K562 (cell line): ENCODE data around the gene LTK. TPM values are rescaled to one million over a fixed set of nuclear protein-coding genes. Genes with fewer than 3 reads are reported as not detected.
"Not testable (repeated sequence)": the region's sequence is repeated elsewhere in the genome, so short reads cannot be mapped to it uniquely, and the experiment has no call there.

ENCODE experiments used
- ATAC-seq: fragments of 200-7000 bp; cut with Tn5 transposase; 3 replicates; pipeline ENCODE4 v1.9.1; 2020; ENCODE audit warnings: moderate library complexity
- BruUV-seq: library from RNA; stranded (reverse); fragments of 400-500 nt; replicated peaks from 2 replicates; lab custom pipeline; 2021; lab: Mats Ljungman, UMichigan
- CTCF ChIA-PET: fragments of 300-600 bp; formaldehyde crosslinking; extraction: SDS; loops from one replicate; lab custom pipeline; 2021; ENCODE audit warnings: low intra/inter-chr PET ratio; lab: Yijun Ruan, JAX
- POLR2A ChIA-PET: fragments of 300-600, 350-650 bp; sonication (Branson Sonifier 250); formaldehyde crosslinking; extraction: SDS; loops from one replicate; lab custom pipeline; 2021; ENCODE audit warnings: antibody characterized with exemption, inconsistent platforms; lab: Yijun Ruan, JAX
- DNase-seq, 4 experiments: peaks; one replicate each; pipeline versions ENCODE4 v3.0.0 to v3.0.0-alpha.2; 2011 to 2018; ENCODE audit warnings: low spot score in 3 of 4, mixed read lengths in 3 of 4; ENCODE audit errors: extremely low read depth in 1 of 4
- FAIRE-seq: peaks from 2 replicates; lab custom pipeline; 2011; peaks lifted over from hg19 to GRCh38; lab: Jason Lieb, UNC
- H2AFZ ChIP-seq: 2 replicates; pipeline ENCODE4 v1.6.0; 2011; ENCODE audit warnings: low read depth, low read length, control low read depth, inconsistent platforms
- H3K27ac ChIP-seq: fragments of 200-600 bp; 3 replicates; pipeline ENCODE4 v1.8.0; 2011; ENCODE audit warnings: low read depth, mild to moderate bottlenecking, control low read depth, inconsistent platforms, low read length, moderate library complexity, mixed read lengths; ENCODE audit errors: extremely low read depth
- H3K27me3 ChIP-seq, 2 experiments: fragments of 300-600 bp in 1 of 2; 2 replicates in 1 of 2; 3 replicates in 1 of 2; pipeline versions ENCODE4 v1.6.0 to v1.8.0; 2011; ENCODE audit warnings: inconsistent platforms in 2 of 2, low read length in 2 of 2, mild to moderate bottlenecking in 1 of 2, mixed read lengths in 1 of 2, moderate library complexity in 1 of 2; ENCODE audit not compliant: control insufficient read depth in 2 of 2, insufficient read depth in 2 of 2
- H3K36me3 ChIP-seq: fragments of 300-600 bp; 3 replicates; pipeline ENCODE4 v1.8.0; 2011; ENCODE audit warnings: mild to moderate bottlenecking, low read length, inconsistent platforms; ENCODE audit not compliant: control insufficient read depth, insufficient read depth
- H3K4me1 ChIP-seq, 2 experiments: fragments of 200-600 bp in 1 of 2; replicated peaks in 1 of 2; 2 replicates in 1 of 2; 3 replicates in 1 of 2; pipeline versions ENCODE4 v1.5.1 to v1.8.0; 2011; ENCODE audit warnings: inconsistent platforms in 2 of 2, low read length in 2 of 2, mild to moderate bottlenecking in 1 of 2, mixed read lengths in 1 of 2, moderate library complexity in 1 of 2; ENCODE audit not compliant: control insufficient read depth in 2 of 2, insufficient read depth in 2 of 2
- H3K4me2 ChIP-seq: 2 replicates; pipeline ENCODE4 v1.6.1; 2011; ENCODE audit warnings: low read length, control low read depth, inconsistent platforms, mixed read lengths; ENCODE audit not compliant: insufficient read depth
- H3K4me3 ChIP-seq: fragments of 200-600 bp; sonication (generic), shearing (Covaris generic); 2 replicates; pipeline ENCODE4 v1.5.1; 2016; ENCODE audit warnings: control low read depth, inconsistent platforms
- H3K79me2 ChIP-seq: fragments of 200-600 bp; 3 replicates; pipeline ENCODE4 v1.8.0; 2011; ENCODE audit warnings: low read length, inconsistent platforms; ENCODE audit not compliant: control insufficient read depth, insufficient read depth
- H3K9ac ChIP-seq, 2 experiments: 2 replicates each; pipeline versions ENCODE4 v1.6.0 to v1.6.1; 2011; ENCODE audit warnings: low read depth in 2 of 2, low read length in 2 of 2, control low read depth in 1 of 2, inconsistent platforms in 1 of 2, mild to moderate bottlenecking in 1 of 2, mixed read lengths in 1 of 2; ENCODE audit not compliant: insufficient read depth in 1 of 2
- H3K9me1 ChIP-seq: one replicate; pipeline ENCODE4 v1.6.0; 2011; ENCODE audit warnings: inconsistent platforms, mild to moderate bottlenecking, low read length, moderate library complexity; ENCODE audit not compliant: control insufficient read depth, insufficient read depth
- H3K9me3 ChIP-seq: replicated peaks from 2 replicates; pipeline ENCODE4 v1.5.1; 2011; ENCODE audit warnings: low read depth, low read length, inconsistent platforms; ENCODE audit not compliant: control insufficient read depth, insufficient read depth
- H4K20me1 ChIP-seq: replicated peaks from 2 replicates; pipeline ENCODE4 v1.6.1; 2011; ENCODE audit warnings: low read length, inconsistent platforms, mixed read lengths; ENCODE audit not compliant: control insufficient read depth, insufficient read depth
- DMBX1 ChIP-seq: fragments of 250-450 bp; sonication (Bioruptor Pico); IDR thresholded peaks from 2 replicates; pipeline ENCODE4 v1.8.0; 2022; ENCODE audit warnings: inconsistent platforms, mild to moderate bottlenecking, moderate library complexity, borderline replicate concordance
- GMEB1 ChIP-seq: fragments of 250-450 bp; sonication (Bioruptor Pico); IDR thresholded peaks from 2 replicates; pipeline ENCODE4 v1.4.0; 2020; ENCODE audit warnings: mild to moderate bottlenecking
- MCM3 ChIP-seq: fragments of 450-650 bp; IDR thresholded peaks from 2 replicates; pipeline ENCODE4 v1.6.1; 2016
- NFE2 ChIP-seq: IDR thresholded peaks from 2 replicates; pipeline ENCODE4 v1.6.1; 2014; ENCODE audit warnings: antibody characterized with exemption, low read depth
- POLR2A ChIP-seq: fragments of 450-650 bp; conservative IDR thresholded peaks from 2 replicates; pipeline ENCODE4 v1.6.1; 2016
- ZBTB17 ChIP-seq: fragments of 450-650 bp; formaldehyde crosslinking; IDR thresholded peaks from 2 replicates; pipeline ENCODE4 v1.4.0; 2020; ENCODE audit warnings: mild to moderate bottlenecking
- ZFP91 ChIP-seq: sonication (generic); formaldehyde crosslinking; IDR thresholded peaks from 2 replicates; pipeline ENCODE4 v1.8.0; 2022; ENCODE audit warnings: mild to moderate bottlenecking, missing genetic modification reagents
- ZNF717 ChIP-seq: fragments of 250-450 bp; sonication (Bioruptor Pico); IDR thresholded peaks from 2 replicates; pipeline ENCODE4 v1.5.0; 2021
- ZNF79 ChIP-seq: fragments of 250-450 bp; sonication (Bioruptor Pico); IDR thresholded peaks from 2 replicates; pipeline ENCODE4 v1.4.0; 2020; ENCODE audit warnings: low read depth, mild to moderate bottlenecking, moderate library complexity
- WGBS: fragments of 100-300 bp; shearing (Covaris generic); methylation state at CpG from one replicate; pipeline ENCODE4 v1.1.6; 2016; ENCODE audit warnings: low coverage, mixed read lengths; ENCODE audit not compliant: insufficient coverage; ENCODE audit errors: missing lambda C conversion rate; 5-methylcytosine and 5-hydroxymethylcytosine counted together
- in situ Hi-C: fragments of 300-500 bp; cut with MboI; formaldehyde crosslinking; loops from 4 replicates; pipeline ENCODE4 v1.15.0; 2018; ENCODE audit warnings: inconsistent platforms, mixed read lengths
- intact Hi-C: fragments of 100-400 bp; cut with micrococcal nuclease; formaldehyde crosslinking; loops from 2 replicates; pipeline ENCODE4 v1.14.2; 2022
- polyA plus RNA-seq, 8 experiments: library from polyadenylated mRNA; depleted of rRNA in 4 of 8; stranded (reverse) in 5 of 8; unstranded in 3 of 8; fragments of >200 nt; fragmentation: Nextera tagmentation in 2 of 8; fragmentation: Illumina TruSeq in 1 of 8; extraction: Ambion mirVana in 2 of 8; extraction: Trizol in 1 of 8; gene quantifications; 2 replicates each; pipeline versions ENCODE4 v1.2.1 to v1.2.3, GENCODE V29; 2011 to 2014; ENCODE audit warnings: inconsistent platforms in 1 of 8, missing spikeins in 1 of 8
- total RNA-seq, 7 experiments: library from RNA; depleted of rRNA in 6 of 7; stranded (reverse); fragments of >200 nt in 6 of 7; fragmentation: Illumina TruSeq in 2 of 7; extraction: Trizol in 2 of 7; gene quantifications; 2 replicates each; pipeline versions ENCODE4 v1.2.1 to v1.2.3, GENCODE V29; 2011 to 2021; ENCODE audit warnings: low replicate concordance in 1 of 7
- TF ChIP-seq, protein P1 (sequence below), 3 experiments: fragments of 200-800 bp in 1 of 3; fragments of 250-450 bp in 1 of 3; fragments of 450-650 bp in 1 of 3; sonication (Bioruptor Pico) in 1 of 3; sonication (Bioruptor generic) in 1 of 3; formaldehyde crosslinking in 1 of 3; IDR thresholded peaks; 2 replicates each; pipeline versions ENCODE4 v1.6.1 to v1.8.0; 2016 to 2022; ENCODE audit warnings: mild to moderate bottlenecking in 2 of 3, missing genetic modification characterization in 2 of 3, missing compliant biosample characterization in 1 of 3, moderate library complexity in 1 of 3

Gene LTK
- total and polyA plus RNA-seq, 9 of the 15 experiments (the other 6 are each of a cell fraction or from before 2014, with no cell fraction given) = 0.25 to 4.4 (median 1.8) TPM

- Histone ChIP-seq H3K9me3 (no peaks in the 10 kb centered on the region), H3K4me2 (no peak overlapping the region), H2AFZ (no peak overlapping the region), H3K36me3 (peaks cover 78% of the 10 kb centered on the region), H3K4me3 (no peak overlapping the region), H3K9me1 (no peaks in the 10 kb centered on the region), H3K9ac (no peak overlapping the region), H3K79me2 (no peaks in the 10 kb centered on the region), H3K4me1 (peaks cover 0 to 10% of the 10 kb centered on the region in 2 experiments; a peak in 2 of 5 replicates), H4K20me1 (no peaks in the 10 kb centered on the region), H3K27me3 (no peaks in the 10 kb centered on the region), H3K27ac (no peak overlapping the region; the same call in 2 of the 3 replicates)
- 91% methylated on average over 7 of the region's 11 CpGs for WGBS
- no peak for ATAC-seq
- FAIRE-seq = no peak
- TF ChIP-seq ZBTB17 (no peak), GMEB1 (no peak), POLR2A (no peak), NFE2 (no peak), ZFP91 (CRISPR knock-in tag) (no peak), MCM3 (no peak), DMBX1 (no peak), ZNF79 (CRISPR knock-in tag) (no peak), ZNF717 (no peak)
- TF ChIP-seq, protein P1, sequence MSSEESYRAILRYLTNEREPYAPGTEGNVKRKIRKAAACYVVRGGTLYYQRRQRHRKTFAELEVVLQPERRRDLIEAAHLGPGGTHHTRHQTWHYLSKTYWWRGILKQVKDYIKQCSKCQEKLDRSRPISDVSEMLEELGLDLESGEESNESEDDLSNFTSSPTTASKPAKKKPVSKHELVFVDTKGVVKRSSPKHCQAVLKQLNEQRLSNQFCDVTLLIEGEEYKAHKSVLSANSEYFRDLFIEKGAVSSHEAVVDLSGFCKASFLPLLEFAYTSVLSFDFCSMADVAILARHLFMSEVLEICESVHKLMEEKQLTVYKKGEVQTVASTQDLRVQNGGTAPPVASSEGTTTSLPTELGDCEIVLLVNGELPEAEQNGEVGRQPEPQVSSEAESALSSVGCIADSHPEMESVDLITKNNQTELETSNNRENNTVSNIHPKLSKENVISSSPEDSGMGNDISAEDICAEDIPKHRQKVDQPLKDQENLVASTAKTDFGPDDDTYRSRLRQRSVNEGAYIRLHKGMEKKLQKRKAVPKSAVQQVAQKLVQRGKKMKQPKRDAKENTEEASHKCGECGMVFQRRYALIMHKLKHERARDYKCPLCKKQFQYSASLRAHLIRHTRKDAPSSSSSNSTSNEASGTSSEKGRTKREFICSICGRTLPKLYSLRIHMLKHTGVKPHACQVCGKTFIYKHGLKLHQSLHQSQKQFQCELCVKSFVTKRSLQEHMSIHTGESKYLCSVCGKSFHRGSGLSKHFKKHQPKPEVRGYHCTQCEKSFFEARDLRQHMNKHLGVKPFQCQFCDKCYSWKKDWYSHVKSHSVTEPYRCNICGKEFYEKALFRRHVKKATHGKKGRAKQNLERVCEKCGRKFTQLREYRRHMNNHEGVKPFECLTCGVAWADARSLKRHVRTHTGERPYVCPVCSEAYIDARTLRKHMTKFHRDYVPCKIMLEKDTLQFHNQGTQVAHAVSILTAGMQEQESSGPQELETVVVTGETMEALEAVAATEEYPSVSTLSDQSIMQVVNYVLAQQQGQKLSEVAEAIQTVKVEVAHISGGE (CRISPR knock-in tag; IDR thresholded peaks at IDR 0.05) = no peak
- POLR2A ChIA-PET = interaction anchor here (0.6 kb wide), 1 partner anchor 12 kb away, joined by 3 read pairs; no protein-coding TSS in a partner anchor
- DNase-seq = no peak
- in situ Hi-C loops (loop anchor here (25.0 kb wide), 1 partner anchor 339 kb away; no protein-coding TSS in a partner anchor), intact Hi-C loops (no loop called here)
- CTCF ChIA-PET = no interaction called here
- BruUV-seq = no TSS peak
These were observed 40.2 kb downstream of the LTK start for GRCh38 chr15:41473418-41473817.

- H3K4me2 ChIP-seq, H3K9me3 ChIP-seq, H3K4me1 ChIP-seq, H3K9me1 ChIP-seq, H3K27ac ChIP-seq, H3K79me2 ChIP-seq, H2AFZ ChIP-seq, H4K20me1 ChIP-seq, H3K27me3 ChIP-seq, DNase-seq, FAIRE-seq, H3K9ac ChIP-seq, ATAC-seq, BruUV-seq, H3K4me3 ChIP-seq, CTCF ChIA-PET: not testable (repeated sequence)
- POLR2A ChIA-PET = interaction anchor here (0.9 kb wide), 1 partner anchor 9 kb away, joined by 4 read pairs; no protein-coding TSS in a partner anchor
- intact Hi-C loops = loop anchor here (5.0 to 10.0 kb wide), 2 partner anchors 195 to 433 kb away; partner anchors contain the start of gene MGA
- in situ Hi-C loops = loop anchor here (25.0 kb wide), 1 partner anchor 343 kb away; no protein-coding TSS in a partner anchor
- 91% methylated on average over 6 of the region's 6 CpGs for WGBS
- peaks cover 76% of the 10 kb centered on the region for H3K36me3 ChIP-seq
These were observed 44.0 kb downstream of the LTK start for GRCh38 chr15:41469644-41470043.
